Colonic mucosa (tissue), 4 donors: ENCODE measurements around the gene CPAMD8. TPM values are rescaled to one million over a fixed set of nuclear protein-coding genes. Genes with fewer than 3 reads are reported as not detected.

Experiments
- DNase-seq: peaks from one replicate; pipeline ENCODE4 v3.0.0-alpha.2; 2020
- H3K27ac ChIP-seq: fragments of 200-600 bp; one replicate; pipeline ENCODE4 v1.8.0; 2021
- H3K27me3 ChIP-seq: fragments of 200-600 bp; one replicate; pipeline ENCODE4 v1.8.0; 2021
- H3K36me3 ChIP-seq: fragments of 200-600 bp; one replicate; pipeline ENCODE4 v1.8.0; 2021
- H3K4me1 ChIP-seq: fragments of 200-600 bp; one replicate; pipeline ENCODE4 v1.8.0; 2021; ENCODE audit warnings: mild to moderate bottlenecking
- H3K4me3 ChIP-seq: fragments of 200-600 bp; one replicate; pipeline ENCODE4 v1.8.0; 2021
- H3K9ac ChIP-seq, 2 donors: one replicate each; pipeline ENCODE4 v1.7.0; 2013; ENCODE audit warnings: control low read depth in 2 of 2, low read depth in 2 of 2, low read length in 2 of 2
- H3K9me3 ChIP-seq: fragments of 200-600 bp; one replicate; pipeline ENCODE4 v1.8.0; 2021
- CTCF ChIP-seq: fragments of 200-600 bp; IDR thresholded peaks from one replicate; pipeline ENCODE4 v1.8.0; 2022; ENCODE audit warnings: antibody characterized with exemption, mild to moderate bottlenecking
- intact Hi-C: fragments of 100-400 bp; cut with DNase I; formaldehyde crosslinking; loops from one replicate; pipeline ENCODE4 v1.14.1; 2022
- total RNA-seq, 2 donors: library from RNA; stranded (reverse); fragmentation: NEBNext Ultra II Directional in 1 of 2; extraction: Animal tissue kit (Norgen Biotek cat#: 25700) in 1 of 2; gene quantifications; one replicate each; pipeline ENCODE4 v1.2.1, GENCODE V29; 2021
- donor health status: healthy.
- donor health status: DM: no; HTN: no; CAD: no.
- donor health status: DM: no; HTN: no; CAD: no.

The CPAMD8 gene
- total RNA-seq, 2 donors from 2014 or later: 1.8 to 3.5 TPM

- no peak overlapping the region for H3K27ac ChIP-seq
- intact Hi-C loops: no loop called here
- TF ChIP-seq CTCF: no peak
- H3K9ac ChIP-seq: no peak overlapping the region
- peaks cover 7% of the 10 kb centered on the region for H3K27me3 ChIP-seq
- DNase-seq: no peak
- no peak overlapping the region for H3K4me3 ChIP-seq
- no peaks in the 10 kb centered on the region for H3K36me3 ChIP-seq
- H3K4me1 ChIP-seq: no peaks in the 10 kb centered on the region
- no peaks in the 10 kb centered on the region for H3K9me3 ChIP-seq
Measured at GRCh38 chr19:16893686-16893989, 133.0 kb downstream of the CPAMD8 start.

- no peak overlapping the region for H3K9ac ChIP-seq
- no peaks in the 10 kb centered on the region for H3K9me3 ChIP-seq
- no peak for DNase-seq
- no peak for TF ChIP-seq CTCF
- peaks cover 7% of the 10 kb centered on the region for H3K27me3 ChIP-seq
- intact Hi-C loops: no loop called here
- no peak overlapping the region for H3K27ac ChIP-seq
- no peaks in the 10 kb centered on the region for H3K4me1 ChIP-seq
- no peaks in the 10 kb centered on the region for H3K36me3 ChIP-seq
- H3K4me3 ChIP-seq: no peak overlapping the region
Measured at GRCh38 chr19:16892868-16893685, 133.5 kb downstream of the CPAMD8 start.

- Histone ChIP-seq H3K9me3 (no peaks in the 10 kb centered on the region), H3K4me1 (no peaks in the 10 kb centered on the region), H3K9ac (no peak overlapping the region), H3K27me3 (peaks cover 7% of the 10 kb centered on the region), H3K36me3 (no peaks in the 10 kb centered on the region), H3K4me3 (no peak overlapping the region), H3K27ac (no peak overlapping the region)
- DNase-seq: no peak
- no peak for TF ChIP-seq CTCF
- intact Hi-C loops: no loop called here
Measured at GRCh38 chr19:16892436-16892835, 134.2 kb downstream of the CPAMD8 start.

GRCh38 chr19:16891696-16892382 is 134.8 kb downstream of the CPAMD8 start:
- no peak overlapping the region for H3K27ac ChIP-seq

More at GRCh38 chr19:16891696-16892382, 134.8 kb downstream of the CPAMD8 start:
- Histone ChIP-seq H3K4me3 (no peak overlapping the region), H3K36me3 (no peaks in the 10 kb centered on the region), H3K9ac (no peak overlapping the region), H3K27me3 (peaks cover 7% of the 10 kb centered on the region), H3K4me1 (no peaks in the 10 kb centered on the region), H3K9me3 (no peaks in the 10 kb centered on the region)
- DNase-seq: no peak
- intact Hi-C loops: no loop called here
- no peak for TF ChIP-seq CTCF
